NCI-H446 (cell line): ENCODE measurements around the gene DPH2.

Experiments used
- DNase-seq, 2 experiments: peaks; one replicate each; lab custom pipeline; 2025; lab: John Stamatoyannopoulos, UW

DPH2 gene

GRCh38 chr1:43982808-43983207, 13.0 kb downstream of the DPH2 start:
- DNase-seq = no peak

GRCh38 chr1:43983253-43983899, 13.6 kb downstream of the DPH2 start:
- DNase-seq = no peak

- DNase-seq = no peak
These were observed 15.0 kb downstream of the DPH2 start for GRCh38 chr1:43984855-43985254.

GRCh38 chr1:43985984-43986595, 16.3 kb downstream of the DPH2 start:
- no peak for DNase-seq

- no peak for DNase-seq
These were observed 16.9 kb downstream of the DPH2 start for GRCh38 chr1:43986712-43987111.

GRCh38 chr1:43987159-43987902, 17.5 kb downstream of the DPH2 start:
- no peak for DNase-seq

- DNase-seq = no peak
These were observed 20.7 kb downstream of the DPH2 start for GRCh38 chr1:43990271-43991199.

GRCh38 chr1:43991200-43991475, 21.3 kb downstream of the DPH2 start:
- no peak for DNase-seq

GRCh38 chr1:43991476-43992231, 21.8 kb downstream of the DPH2 start, which contains the start of gene CCDC24:
Gene CCDC24 (plus strand): TSS chr1:43991599. CDS start chr1:43991879, 280 bp downstream.
- DNase-seq = peak in 1 of 2 experiments; percentile 80

GRCh38 chr1:43992232-43992995, 22.6 kb downstream of the DPH2 start:
- DNase-seq = no peak

- no peak for DNase-seq
These were observed 23.6 kb downstream of the DPH2 start for GRCh38 chr1:43993206-43993914.

- no peak for DNase-seq
These were observed 24.3 kb downstream of the DPH2 start for GRCh38 chr1:43994071-43994470.

- no peak for DNase-seq
These were observed 25.3 kb downstream of the DPH2 start for GRCh38 chr1:43994794-43995790.

GRCh38 chr1:43995984-43996732, 26.3 kb downstream of the DPH2 start:
- no peak for DNase-seq

GRCh38 chr1:43996733-43997115, 26.9 kb downstream of the DPH2 start:
- no peak for DNase-seq

GRCh38 chr1:43997295-43997999, 27.6 kb downstream of the DPH2 start:
- no peak for DNase-seq

GRCh38 chr1:43998000-43998378, 28.2 kb downstream of the DPH2 start:
- no peak for DNase-seq

GRCh38 chr1:43999455-43999854, 29.6 kb downstream of the DPH2 start:
- peak in 1 of 2 experiments; percentile 23 for DNase-seq
